Prostate gland (tissue), 2 donors: ENCODE data around the gene FBXL16.

Experiments used
- CTCF ChIP-seq, 4 experiments: fragments of 200-600 bp in 2 of 4; fragments of 450-650 bp in 2 of 4; sonication (generic) in 2 of 4; IDR thresholded peaks; 1 replicate in 3 of 4; 2 replicates in 1 of 4; pipeline ENCODE4 v1.5.1; 2016 to 2019; ENCODE audit warnings: antibody characterized with exemption in 4 of 4, mild to moderate bottlenecking in 2 of 4, moderate library complexity in 2 of 4
- POLR2AphosphoS5 ChIP-seq: sonication (generic); formaldehyde crosslinking; IDR thresholded peaks from one replicate; pipeline ENCODE4 v1.6.1; 2017; ENCODE audit warnings: antibody characterized with exemption

- TF ChIP-seq CTCF (IDR thresholded peaks at IDR 0.05) (no peak), POLR2AphosphoS5 (no peak)
Measured at GRCh38 chr16:732332-732731, 26.7 kb upstream of the FBXL16 start.
